SJCRH30 (cell line): ENCODE results near the gene DRGX. TPM values are rescaled to one million over a fixed set of nuclear protein-coding genes. Genes with fewer than 3 reads are reported as not detected.

Experiments used
- DNase-seq, 2 experiments: peaks; one replicate each; pipeline ENCODE4 v3.0.0-alpha.2; 2015 to 2020
- H3K27ac ChIP-seq: fragments of 250-450 bp; sonication (Bioruptor Pico); 2 replicates; pipeline ENCODE4 v1.5.1; 2020; ENCODE audit warnings: mild to moderate bottlenecking, moderate library complexity
- H3K27me3 ChIP-seq: fragments of 250-450 bp; sonication (Bioruptor Pico); 2 replicates; pipeline ENCODE4 v1.5.1; 2020; ENCODE audit warnings: mild to moderate bottlenecking, moderate library complexity
- H3K36me3 ChIP-seq: fragments of 250-450 bp; sonication (Bioruptor Pico); 2 replicates; pipeline ENCODE4 v1.5.1; 2020; ENCODE audit warnings: mild to moderate bottlenecking, moderate library complexity
- H3K4me1 ChIP-seq: fragments of 250-450 bp; sonication (Bioruptor Pico); 2 replicates; pipeline ENCODE4 v1.5.1; 2020; ENCODE audit warnings: mild to moderate bottlenecking, moderate library complexity
- H3K4me3 ChIP-seq: fragments of 250-450 bp; sonication (Bioruptor Pico); 2 replicates; pipeline ENCODE4 v1.5.1; 2020; ENCODE audit warnings: mild to moderate bottlenecking, moderate library complexity
- H3K9me3 ChIP-seq: fragments of 250-450 bp; sonication (Bioruptor Pico); replicated peaks from 2 replicates; pipeline ENCODE4 v1.5.1; 2020; ENCODE audit warnings: mild to moderate bottlenecking, moderate library complexity
- total RNA-seq: library from RNA; depleted of rRNA; stranded (reverse); fragments of >200 nt; shearing (Covaris generic); gene quantifications from 2 replicates; pipeline ENCODE4 v1.2.3, GENCODE V29; 2014

Gene DRGX
- total RNA-seq, 1 experiment from 2014 or later: 17.8 TPM

DNA sequence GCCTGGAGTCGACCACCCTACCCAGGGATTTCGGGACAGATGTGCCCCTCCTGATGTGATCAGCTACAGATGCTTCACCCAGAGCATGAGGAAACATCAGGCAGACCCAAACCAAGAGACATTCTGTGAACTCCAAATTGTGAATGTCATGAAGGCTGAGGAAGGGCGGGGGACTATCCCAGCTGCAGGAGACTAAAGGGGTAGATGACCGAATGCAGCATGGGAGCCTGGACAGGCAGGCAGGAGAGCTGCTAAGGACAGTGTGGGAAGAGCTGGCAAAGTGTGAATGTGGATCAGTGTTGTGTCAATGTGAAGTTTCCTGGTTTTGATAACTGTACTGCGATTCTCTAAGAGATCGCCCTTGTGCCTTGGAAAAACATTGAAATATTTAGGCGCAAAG lies 19.2 kb upstream of the DRGX start:
- DNase-seq: no peak
- no peaks in the 10 kb centered on the region for H3K9me3 ChIP-seq
- no peak overlapping the region for H3K4me3 ChIP-seq
- H3K27me3 ChIP-seq: no peaks in the 10 kb centered on the region
- H3K36me3 ChIP-seq: no peaks in the 10 kb centered on the region
- H3K4me1 ChIP-seq: no peaks in the 10 kb centered on the region
- H3K27ac ChIP-seq: no peak overlapping the region

DNA sequence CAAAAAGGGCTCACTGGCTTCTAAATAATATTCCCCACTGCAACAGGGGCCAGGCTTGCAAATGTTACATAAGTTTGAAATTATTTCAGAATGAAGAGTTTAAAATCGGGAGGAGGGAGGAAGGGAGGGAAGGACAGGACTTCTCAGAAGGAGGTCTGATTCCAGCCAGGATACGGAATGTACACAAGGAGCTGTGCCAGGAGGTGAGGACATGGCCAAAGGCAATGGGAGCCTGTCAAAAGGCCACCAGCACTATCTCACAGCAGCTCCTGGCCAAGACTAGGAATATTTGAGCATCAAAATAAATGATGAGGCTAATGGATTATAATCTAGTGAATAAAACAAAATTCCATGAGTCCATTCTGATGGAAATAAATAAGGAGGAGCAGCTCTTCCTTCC lies 18.6 kb upstream of the DRGX start:
- no peak overlapping the region for H3K27ac ChIP-seq
- H3K4me3 ChIP-seq: no peak overlapping the region
- no peaks in the 10 kb centered on the region for H3K36me3 ChIP-seq
- no peak for DNase-seq
- no peaks in the 10 kb centered on the region for H3K9me3 ChIP-seq
- no peaks in the 10 kb centered on the region for H3K27me3 ChIP-seq
- H3K4me1 ChIP-seq: peaks cover under 1% of the 10 kb centered on the region; the same call in 1 of the 2 replicates

DNA sequence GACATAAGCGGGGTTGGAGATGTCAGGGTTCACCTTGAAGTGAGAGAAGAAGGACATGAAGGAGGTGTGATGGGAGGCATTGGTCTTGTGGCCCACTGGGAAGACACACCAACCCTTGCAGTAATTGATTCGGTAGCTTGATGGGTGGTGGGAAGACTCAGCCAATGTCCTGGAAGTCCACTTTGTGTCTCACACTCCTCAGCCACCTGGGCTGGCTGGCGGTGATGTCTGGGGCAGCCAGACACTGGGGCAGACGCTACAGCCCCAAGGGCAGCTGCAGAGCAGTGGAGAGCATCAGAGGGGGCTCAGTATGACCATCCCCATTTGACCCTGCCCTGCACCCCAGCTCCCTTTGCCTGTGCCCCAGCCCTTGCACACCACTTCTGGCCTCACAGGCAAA lies 16.7 kb upstream of the DRGX start:
- no peak for DNase-seq
- no peaks in the 10 kb centered on the region for H3K36me3 ChIP-seq
- H3K27ac ChIP-seq: no peak overlapping the region
- H3K4me3 ChIP-seq: no peak overlapping the region
- H3K4me1 ChIP-seq: peaks cover 16% of the 10 kb centered on the region
- H3K9me3 ChIP-seq: no peaks in the 10 kb centered on the region
- no peaks in the 10 kb centered on the region for H3K27me3 ChIP-seq

DNA sequence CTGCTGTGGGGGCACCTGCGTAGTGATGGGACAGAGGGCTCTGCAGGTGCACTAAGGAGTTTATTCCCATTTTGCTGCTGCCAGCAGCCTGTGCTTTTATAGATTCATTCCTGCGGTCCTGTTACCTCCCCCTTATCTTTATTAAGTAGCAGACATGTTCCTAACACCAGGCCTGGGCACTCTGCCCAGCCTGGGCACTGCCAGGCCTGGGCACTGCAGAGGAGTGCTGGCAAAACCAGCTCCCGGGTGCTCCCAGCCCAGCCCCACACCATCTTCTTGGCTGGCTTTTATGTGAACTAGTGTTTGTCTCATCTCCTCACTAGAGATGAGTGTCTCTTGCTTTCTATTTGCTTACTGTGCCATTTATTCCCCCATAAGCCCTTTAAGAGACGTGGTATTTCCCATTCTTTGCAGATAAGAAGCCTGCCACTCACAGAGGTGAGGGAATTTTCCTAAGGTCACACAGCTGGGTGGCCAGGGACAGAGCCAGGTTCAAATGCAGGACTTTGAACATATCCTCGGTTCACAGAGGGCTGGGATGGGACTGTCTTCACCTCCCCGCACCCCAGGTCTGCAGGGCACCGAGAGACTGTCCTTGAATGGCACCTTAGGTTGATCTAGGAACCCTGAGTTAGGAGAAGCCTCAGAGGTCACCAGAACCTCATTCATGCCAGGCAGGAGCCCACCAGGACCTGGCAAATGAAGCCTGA lies 14.6 kb upstream of the DRGX start:
- Histone ChIP-seq H3K4me1 (peaks cover 20% of the 10 kb centered on the region), H3K36me3 (no peaks in the 10 kb centered on the region), H3K4me3 (no peak overlapping the region), H3K27me3 (no peaks in the 10 kb centered on the region), H3K27ac (no peak overlapping the region), H3K9me3 (no peaks in the 10 kb centered on the region)
- DNase-seq: no peak

DNA sequence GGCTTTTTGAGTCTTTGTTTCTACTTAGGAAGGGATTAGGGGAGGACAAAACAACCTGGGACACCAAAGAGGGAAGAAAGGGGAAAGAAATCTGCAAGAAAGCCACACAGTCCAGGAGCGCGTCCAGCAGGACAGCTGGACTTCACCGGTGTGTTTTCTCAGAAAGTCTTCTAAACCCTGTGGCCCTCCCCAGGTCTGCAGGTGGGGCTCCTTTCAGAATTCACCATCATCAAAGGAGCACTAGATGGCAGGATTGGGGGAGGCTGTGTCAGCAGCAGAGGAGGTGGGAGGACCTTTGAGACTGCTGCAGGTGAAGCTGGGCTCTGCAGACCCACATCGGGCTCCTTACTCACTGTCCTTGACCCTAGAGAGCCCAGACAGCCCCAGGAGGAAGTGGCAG lies 13.9 kb upstream of the DRGX start:
- Histone ChIP-seq H3K9me3 (no peaks in the 10 kb centered on the region), H3K27ac (no peak overlapping the region), H3K36me3 (no peaks in the 10 kb centered on the region), H3K4me3 (no peak overlapping the region), H3K27me3 (no peaks in the 10 kb centered on the region), H3K4me1 (peaks cover 20% of the 10 kb centered on the region)
- DNase-seq: no peak

DNA sequence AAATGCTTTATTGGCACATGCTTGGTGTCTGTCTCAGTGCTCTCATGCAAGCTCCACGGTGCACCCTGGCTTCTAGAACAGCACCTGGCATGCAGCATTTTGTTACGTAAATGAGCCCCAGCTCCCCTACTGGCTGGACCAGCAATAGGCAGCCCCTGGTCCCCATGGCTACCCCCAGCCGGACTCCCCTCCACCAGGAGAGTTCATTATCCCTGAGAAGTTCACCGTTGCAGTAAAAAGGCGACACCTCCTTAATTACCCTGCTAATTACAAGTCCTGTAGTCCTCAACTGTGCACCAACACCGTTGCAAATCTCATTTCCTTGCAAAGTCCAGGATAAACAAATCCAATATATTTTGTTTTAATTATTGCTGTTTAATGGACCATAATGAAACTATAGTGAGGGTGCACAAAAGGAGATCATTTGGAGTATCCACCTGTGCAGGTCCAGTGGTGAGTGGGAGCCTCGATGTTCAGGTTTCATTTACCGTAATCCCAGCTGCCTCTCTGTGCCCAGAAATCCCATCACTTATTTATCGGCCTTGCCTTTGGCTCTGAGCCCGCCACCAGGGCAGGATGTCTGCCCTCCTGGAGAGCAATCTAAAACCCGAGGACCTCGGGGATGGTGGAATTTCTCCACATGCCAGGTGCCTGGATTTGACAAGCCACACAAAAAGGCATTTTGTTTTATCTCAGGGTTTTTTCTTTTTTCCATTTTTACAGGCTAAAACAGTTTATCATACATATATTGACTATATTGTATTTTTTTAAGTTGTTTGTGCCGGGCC lies 12.8 kb upstream of the DRGX start:
- Histone ChIP-seq H3K36me3 (no peaks in the 10 kb centered on the region), H3K27me3 (no peaks in the 10 kb centered on the region), H3K4me1 (peaks cover 20% of the 10 kb centered on the region), H3K4me3 (no peak overlapping the region), H3K9me3 (no peaks in the 10 kb centered on the region), H3K27ac (no peak overlapping the region)
- DNase-seq: peak; percentile 22 to 61

DNA sequence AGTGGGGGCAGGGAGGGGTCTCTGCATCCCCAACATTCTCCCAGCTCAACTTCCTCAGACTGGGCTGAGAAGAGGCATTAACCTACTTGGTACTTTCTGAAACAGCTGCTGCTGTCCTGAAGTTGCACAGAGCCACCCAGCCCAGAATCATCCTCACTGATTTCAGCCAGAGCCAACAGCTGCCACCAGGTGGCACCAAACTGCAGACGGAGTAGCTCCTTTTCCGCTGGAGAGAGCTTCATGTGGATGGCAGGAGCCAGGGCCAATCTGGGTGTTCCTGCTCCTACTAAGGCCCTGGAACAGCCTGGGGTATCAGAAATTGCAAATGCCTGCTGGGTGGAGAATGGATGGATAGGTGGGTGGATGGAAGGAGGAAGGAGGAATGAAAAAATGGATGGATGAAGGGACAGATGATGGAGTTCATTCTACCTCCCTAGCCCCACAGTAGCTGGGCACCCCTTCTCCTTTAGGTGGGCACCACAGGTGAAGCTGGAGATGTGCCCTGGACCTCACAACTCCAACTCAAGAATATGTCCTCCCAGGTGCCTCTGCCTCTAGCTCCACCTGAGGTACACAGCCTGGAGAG lies 11.8 kb upstream of the DRGX start:
- no peaks in the 10 kb centered on the region for H3K36me3 ChIP-seq
- H3K27ac ChIP-seq: no peak overlapping the region
- no peaks in the 10 kb centered on the region for H3K27me3 ChIP-seq
- no peak overlapping the region for H3K4me3 ChIP-seq
- H3K9me3 ChIP-seq: no peaks in the 10 kb centered on the region
- peaks cover 20% of the 10 kb centered on the region for H3K4me1 ChIP-seq
- peak; percentile 75 to 92 for DNase-seq

DNA sequence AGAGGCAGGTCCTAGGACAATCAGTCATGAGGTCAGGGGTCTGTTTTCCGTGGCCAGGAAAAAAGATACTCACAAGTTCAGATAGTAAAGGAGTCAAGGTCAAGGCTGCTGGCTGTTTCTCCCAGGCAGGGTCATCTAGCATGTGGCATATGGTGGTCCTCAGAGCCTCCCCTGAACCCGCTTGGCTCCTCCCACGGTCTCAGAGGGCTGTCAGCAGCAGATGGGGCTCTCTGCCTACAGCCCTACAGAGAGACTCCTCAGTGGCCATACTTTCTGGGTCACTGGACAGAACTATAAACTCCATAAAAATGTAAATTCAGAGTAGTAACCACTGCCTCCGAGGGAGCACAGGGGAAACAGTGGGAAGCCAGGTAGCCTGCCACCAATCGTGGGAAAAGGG lies 11.3 kb upstream of the DRGX start:
- DNase-seq: no peak
- H3K4me3 ChIP-seq: no peak overlapping the region
- H3K27ac ChIP-seq: no peak overlapping the region
- H3K4me1 ChIP-seq: peaks cover 20% of the 10 kb centered on the region
- H3K27me3 ChIP-seq: no peaks in the 10 kb centered on the region
- no peaks in the 10 kb centered on the region for H3K36me3 ChIP-seq
- no peaks in the 10 kb centered on the region for H3K9me3 ChIP-seq

DNA sequence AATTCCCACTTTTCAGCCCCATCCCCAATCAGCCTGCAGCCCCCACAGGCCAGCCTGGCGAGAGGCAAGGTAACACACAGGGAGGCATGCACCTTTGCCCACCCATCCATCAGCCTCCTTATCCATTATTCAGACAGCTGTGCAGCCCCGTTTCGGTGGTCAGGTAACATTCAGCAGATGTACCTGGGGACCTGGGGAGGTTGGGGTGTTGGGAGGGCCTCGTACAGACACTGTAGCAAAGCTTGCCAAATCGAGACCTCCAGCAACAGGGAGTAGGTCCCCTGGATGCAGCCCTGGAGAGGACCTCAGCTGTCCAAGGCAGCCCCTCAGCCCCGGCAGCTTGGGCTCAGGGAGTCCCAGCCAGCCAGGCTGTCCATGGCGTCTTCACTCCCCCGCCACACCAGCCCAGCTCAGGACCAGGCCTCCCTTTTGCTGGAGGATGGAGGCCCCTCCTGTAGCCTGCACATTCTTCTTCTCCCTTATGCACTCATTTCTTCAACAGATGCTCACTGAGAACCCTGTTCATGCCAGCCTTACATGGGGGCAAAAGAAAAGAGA lies 8.5 kb upstream of the DRGX start:
- Histone ChIP-seq H3K36me3 (no peaks in the 10 kb centered on the region), H3K27ac (no peak overlapping the region), H3K4me1 (peaks cover 19% of the 10 kb centered on the region), H3K4me3 (no peak overlapping the region), H3K9me3 (no peaks in the 10 kb centered on the region), H3K27me3 (no peaks in the 10 kb centered on the region)
- DNase-seq: no peak

DNA sequence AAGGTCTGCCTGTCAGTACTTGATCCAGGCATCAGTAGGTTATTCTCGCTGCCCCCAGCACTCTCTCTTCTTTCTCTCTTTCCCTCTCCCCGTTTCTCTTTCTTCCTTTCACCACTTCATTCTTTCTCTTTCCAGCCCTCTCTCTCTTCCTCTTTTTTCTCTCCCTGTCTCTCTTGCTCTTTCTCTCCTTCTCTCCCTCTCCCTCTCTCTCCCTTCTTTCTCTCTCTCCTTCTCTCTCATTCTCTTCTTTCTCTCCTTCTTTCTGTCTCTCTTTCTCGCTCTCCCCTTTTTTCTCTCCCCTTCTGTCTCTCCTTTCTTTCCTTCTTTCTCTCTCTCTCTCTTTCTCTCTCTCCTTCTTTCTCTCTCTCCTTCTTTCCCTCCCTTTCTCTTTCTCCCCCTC lies 7.5 kb upstream of the DRGX start:
- H3K4me1 ChIP-seq: peaks cover 8% of the 10 kb centered on the region
- H3K9me3 ChIP-seq: no peaks in the 10 kb centered on the region
- no peak overlapping the region for H3K4me3 ChIP-seq
- H3K27me3 ChIP-seq: no peaks in the 10 kb centered on the region
- DNase-seq: no peak
- H3K36me3 ChIP-seq: no peaks in the 10 kb centered on the region
- H3K27ac ChIP-seq: no peak overlapping the region

DNA sequence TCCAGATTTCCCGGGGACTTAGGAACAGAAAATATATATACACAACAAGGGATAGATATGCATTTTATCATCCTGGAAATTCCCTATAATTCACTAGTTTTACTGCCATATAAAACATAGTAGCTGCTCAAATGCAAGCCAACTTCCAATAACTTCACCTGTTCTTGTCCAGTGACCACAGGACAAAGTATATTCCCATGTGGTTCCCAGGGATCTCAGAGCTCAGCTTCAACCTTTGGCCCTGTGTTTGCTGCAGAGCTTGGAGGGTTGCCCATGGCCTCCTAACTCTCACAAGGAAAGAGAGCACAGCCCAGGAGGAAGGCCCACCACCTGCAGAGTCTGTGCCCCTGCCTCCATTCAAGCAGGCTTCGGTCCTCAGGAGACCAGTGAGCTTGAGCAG lies 4.5 kb upstream of the DRGX start:
- no peaks in the 10 kb centered on the region for H3K36me3 ChIP-seq
- H3K27ac ChIP-seq: no peak overlapping the region
- H3K4me3 ChIP-seq: no peak overlapping the region
- H3K9me3 ChIP-seq: no peaks in the 10 kb centered on the region
- DNase-seq: no peak
- no peaks in the 10 kb centered on the region for H3K27me3 ChIP-seq
- no peaks in the 10 kb centered on the region for H3K4me1 ChIP-seq

DNA sequence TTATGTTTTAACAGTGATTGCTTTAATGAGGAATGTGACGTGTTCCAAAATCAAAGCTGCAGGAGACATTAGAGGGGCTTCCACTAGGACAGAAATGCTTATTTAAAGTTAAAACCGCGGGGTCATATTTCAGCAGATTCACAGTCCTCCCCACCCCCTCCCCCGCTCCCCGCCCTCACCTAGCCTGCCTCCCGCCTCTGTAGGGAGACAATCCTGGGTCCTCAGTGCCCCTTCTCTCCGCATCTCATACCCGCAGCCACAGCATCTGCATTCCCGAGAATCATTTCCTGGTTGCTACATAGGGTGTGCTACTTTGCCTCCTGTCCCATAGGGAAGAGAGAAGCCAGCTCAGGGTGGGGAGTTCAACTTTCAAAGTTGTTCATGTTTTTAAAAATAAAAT lies 3.1 kb upstream of the DRGX start:
- DNase-seq: no peak
- H3K36me3 ChIP-seq: no peaks in the 10 kb centered on the region
- H3K27ac ChIP-seq: no peak overlapping the region
- no peak overlapping the region for H3K4me3 ChIP-seq
- H3K9me3 ChIP-seq: no peaks in the 10 kb centered on the region
- no peaks in the 10 kb centered on the region for H3K4me1 ChIP-seq
- no peaks in the 10 kb centered on the region for H3K27me3 ChIP-seq

DNA sequence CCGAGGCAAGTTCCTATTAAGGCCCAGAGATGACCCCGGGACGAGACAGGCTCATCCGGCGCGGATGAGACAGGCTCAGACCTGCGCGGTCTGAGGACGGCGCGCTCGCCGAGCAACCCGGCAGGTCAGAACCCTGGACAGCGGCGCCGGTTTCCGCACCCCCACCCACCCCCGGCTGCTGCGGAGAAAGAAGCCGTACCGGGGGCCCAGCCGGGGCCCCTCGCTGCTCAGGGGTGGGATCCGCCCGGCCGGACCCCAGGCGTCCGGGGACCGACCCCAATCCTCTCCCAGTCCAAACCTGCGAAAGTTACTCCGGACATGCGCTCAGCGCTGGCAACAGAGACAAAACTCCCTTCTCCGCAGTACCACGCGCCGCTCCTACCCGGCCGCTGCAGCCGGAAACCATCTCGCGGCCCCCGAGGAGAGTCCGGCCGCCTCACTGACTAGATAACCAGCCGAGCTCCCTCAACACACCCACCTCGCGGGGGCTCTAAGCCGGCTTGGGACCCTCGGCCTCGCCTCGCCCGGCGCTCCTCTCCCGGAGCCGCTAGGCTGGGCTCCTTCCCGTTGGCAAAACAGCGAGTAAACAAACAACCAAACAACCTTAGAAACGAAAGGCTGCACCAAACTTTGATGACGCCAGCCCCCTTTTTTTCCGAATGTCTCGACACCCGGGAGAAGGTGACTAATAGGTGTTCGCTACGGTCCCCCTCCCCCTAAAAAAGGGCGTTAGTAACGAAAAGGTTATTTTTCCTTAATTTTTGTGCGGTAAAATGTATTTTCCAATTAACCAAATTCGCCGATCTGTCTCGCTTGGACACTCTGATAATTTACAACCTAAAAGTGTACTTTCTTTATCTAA lies 2.3 kb upstream of the DRGX start:
- H3K4me3 ChIP-seq: no peak overlapping the region
- H3K36me3 ChIP-seq: no peaks in the 10 kb centered on the region
- no peaks in the 10 kb centered on the region for H3K4me1 ChIP-seq
- H3K27me3 ChIP-seq: no peaks in the 10 kb centered on the region
- DNase-seq: no peak
- H3K27ac ChIP-seq: no peak overlapping the region
- no peaks in the 10 kb centered on the region for H3K9me3 ChIP-seq

DNA sequence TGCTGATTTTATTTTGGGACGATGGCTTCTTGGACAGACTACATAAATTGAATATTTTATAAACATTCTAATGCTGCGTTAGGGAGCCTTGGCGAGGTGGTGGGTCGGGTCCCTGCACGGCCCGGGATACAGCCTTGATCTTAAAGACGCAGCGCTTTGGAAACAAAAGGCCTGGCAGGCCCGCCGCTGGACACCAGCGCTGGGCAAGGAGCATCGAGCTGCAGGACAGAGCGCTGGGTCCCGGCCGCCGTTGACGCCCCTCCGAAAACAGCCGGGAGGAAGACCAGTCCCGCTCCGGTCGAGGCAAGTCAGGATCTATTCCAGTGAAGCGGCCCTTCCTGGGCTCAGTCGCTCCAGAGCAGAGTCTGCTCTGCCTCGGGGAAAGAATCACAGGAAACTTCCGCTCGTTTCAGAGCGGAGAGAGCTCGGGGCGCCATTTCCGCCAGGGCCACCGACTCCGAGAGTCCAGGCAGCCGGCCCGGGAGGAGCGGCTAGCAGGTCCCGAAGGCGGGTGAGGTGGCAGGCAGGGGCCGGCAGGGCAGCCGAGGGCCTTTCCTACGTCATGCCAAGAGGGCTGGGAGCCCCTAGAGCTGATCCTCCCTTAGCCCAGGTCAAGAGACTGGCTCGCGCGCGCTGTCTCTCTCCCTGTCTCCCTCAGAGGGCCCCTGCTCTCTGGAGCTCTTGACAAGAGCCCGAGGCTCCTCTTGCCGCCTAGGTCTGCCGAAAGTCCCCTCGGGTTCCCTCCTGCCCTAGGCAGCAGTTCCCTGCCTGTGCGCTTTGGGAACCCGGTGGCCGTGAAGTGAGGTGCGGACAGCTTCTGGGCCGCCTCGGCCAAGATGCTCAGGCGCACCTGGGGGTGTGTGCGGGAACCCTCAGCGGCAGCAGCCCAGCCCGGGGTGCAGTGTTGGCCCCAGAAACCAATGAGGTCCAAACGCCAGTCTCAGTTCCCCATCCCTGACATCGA lies 1.4 kb upstream of the DRGX start:
- no peaks in the 10 kb centered on the region for H3K27me3 ChIP-seq
- DNase-seq: no peak

More for the DNA sequence above, 1.4 kb upstream of the DRGX start:
- H3K4me3 ChIP-seq: no peak overlapping the region
- H3K9me3 ChIP-seq: no peaks in the 10 kb centered on the region
- no peaks in the 10 kb centered on the region for H3K4me1 ChIP-seq
- H3K36me3 ChIP-seq: no peaks in the 10 kb centered on the region
- no peak overlapping the region for H3K27ac ChIP-seq
